Measurements from ENCODE around the gene TES. TPM values are rescaled to one million over a fixed set of nuclear protein-coding genes. Genes with fewer than 3 reads are reported as not detected.
A peak's percentile ranks its signal among the peaks of the same experiment; 100 is the strongest.

The TES gene
- total and polyA plus RNA-seq, 9 of the 15 experiments (the other 6 are each of a cell fraction or from before 2014, with no cell fraction given), result 20.7 to 61.6 (median 53.8) TPM

DNA sequence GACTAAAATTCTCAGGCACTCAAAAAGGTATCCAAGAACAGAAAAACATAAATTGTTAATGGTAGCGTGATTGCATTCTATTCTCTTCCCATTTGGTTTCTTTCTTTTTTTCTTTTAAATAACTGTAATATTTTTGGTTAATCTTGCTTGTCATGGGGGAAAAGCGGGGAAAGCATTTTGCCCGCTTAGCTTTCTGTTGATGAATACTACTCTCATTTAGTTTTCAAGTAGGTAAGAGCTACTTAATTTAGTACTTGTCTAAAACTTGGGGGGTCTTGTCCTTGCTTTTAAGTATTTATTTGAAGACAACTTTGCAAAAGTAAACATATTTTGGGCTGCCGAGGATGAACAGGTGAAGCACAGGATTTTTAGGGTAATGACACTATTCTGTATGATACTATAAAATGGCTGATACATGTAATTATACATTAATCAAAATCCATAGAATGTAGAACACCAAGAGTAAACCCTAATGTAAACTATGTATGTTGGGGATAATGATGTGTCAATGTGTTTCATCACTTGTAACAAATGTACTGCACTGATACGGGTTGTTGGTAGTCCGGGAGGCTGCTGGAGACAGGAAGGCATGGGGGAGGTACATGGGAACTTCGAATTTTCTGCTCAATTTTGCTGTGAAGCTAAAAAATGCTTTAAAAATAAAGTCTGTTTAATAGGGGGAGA, 1.7 kb downstream of the TES start (continued):
- TF ChIP-seq MTF1 (CRISPR knock-in tag; IDR thresholded peaks at IDR 0.05; ENCODE audit: borderline replicate concordance) (no peak), ZNF282 (CRISPR knock-in tag; IDR thresholded peaks at IDR 0.05) (no peak), TAL1 (IDR thresholded peaks at IDR 0.05) (peak; percentile 74), ADNP (tag; IDR thresholded peaks at IDR 0.05) (no peak), SETDB1 (IDR thresholded peaks at IDR 0.05; ENCODE audit: low read length) (no peak), ATF7 (IDR thresholded peaks at IDR 0.05) (peak; percentile 54; the same call in 1 of the 2 replicates), ZNF785 (CRISPR knock-in tag; IDR thresholded peaks at IDR 0.05) (no peak), CCNT2 (IDR thresholded peaks at IDR 0.05; ENCODE audit: borderline replicate concordance, extremely low read depth, insufficient read length, low read depth, low read length) (no peak), CBX1 (IDR thresholded peaks at IDR 0.05; ENCODE audit: low read depth) (no peak), ZNF717 (CRISPR knock-in tag; IDR thresholded peaks at IDR 0.05) (0 out of 2 replicates have a peak, but pooled peaks have one; percentile 33), GABPB2 (CRISPR knock-in tag; conservative IDR thresholded peaks at IDR 0.05) (no peak), ZNF232 (CRISPR knock-in tag; IDR thresholded peaks at IDR 0.05) (no peak), COPS2 (conservative IDR thresholded peaks at IDR 0.05) (no peak), CBX2 (IDR thresholded peaks at IDR 0.05; ENCODE audit: insufficient read depth, low read length, poor library complexity, severe bottlenecking) (no peak), NR3C1 (CRISPR knock-in tag; IDR thresholded peaks at IDR 0.05) (no peak), NBN (IDR thresholded peaks at IDR 0.05; ENCODE audit: low read depth) (0 out of 2 replicates have a peak, but pooled peaks have one; percentile 67), PCBP2 (IDR thresholded peaks at IDR 0.05; ENCODE audit: low read depth, low read length, poor library complexity, severe bottlenecking) (no peak), TRIM24 (IDR thresholded peaks at IDR 0.05) (peak; percentile 65 to 90; a peak in 3 of 4 replicates), SREBF1 (IDR thresholded peaks at IDR 0.05; ENCODE audit: borderline replicate concordance, low read depth, low read length) (no peak)
- TF ChIP-seq, protein P1, sequence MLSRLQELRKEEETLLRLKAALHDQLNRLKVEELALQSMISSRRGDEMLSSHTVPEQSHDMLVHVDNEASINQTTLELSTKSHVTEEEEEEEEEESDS (CRISPR knock-in tag; IDR thresholded peaks at IDR 0.05), result no peak
- TF ChIP-seq, protein P2, sequence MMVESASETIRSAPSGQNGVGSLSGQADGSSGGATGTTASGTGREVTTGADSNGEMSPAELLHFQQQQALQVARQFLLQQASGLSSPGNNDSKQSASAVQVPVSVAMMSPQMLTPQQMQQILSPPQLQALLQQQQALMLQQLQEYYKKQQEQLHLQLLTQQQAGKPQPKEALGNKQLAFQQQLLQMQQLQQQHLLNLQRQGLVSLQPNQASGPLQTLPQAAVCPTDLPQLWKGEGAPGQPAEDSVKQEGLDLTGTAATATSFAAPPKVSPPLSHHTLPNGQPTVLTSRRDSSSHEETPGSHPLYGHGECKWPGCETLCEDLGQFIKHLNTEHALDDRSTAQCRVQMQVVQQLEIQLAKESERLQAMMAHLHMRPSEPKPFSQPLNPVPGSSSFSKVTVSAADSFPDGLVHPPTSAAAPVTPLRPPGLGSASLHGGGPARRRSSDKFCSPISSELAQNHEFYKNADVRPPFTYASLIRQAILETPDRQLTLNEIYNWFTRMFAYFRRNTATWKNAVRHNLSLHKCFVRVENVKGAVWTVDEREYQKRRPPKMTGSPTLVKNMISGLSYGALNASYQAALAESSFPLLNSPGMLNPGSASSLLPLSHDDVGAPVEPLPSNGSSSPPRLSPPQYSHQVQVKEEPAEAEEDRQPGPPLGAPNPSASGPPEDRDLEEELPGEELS (CRISPR knock-in tag; IDR thresholded peaks at IDR 0.05; ENCODE audit: borderline replicate concordance), result no peak
- TF ChIP-seq, protein P3, sequence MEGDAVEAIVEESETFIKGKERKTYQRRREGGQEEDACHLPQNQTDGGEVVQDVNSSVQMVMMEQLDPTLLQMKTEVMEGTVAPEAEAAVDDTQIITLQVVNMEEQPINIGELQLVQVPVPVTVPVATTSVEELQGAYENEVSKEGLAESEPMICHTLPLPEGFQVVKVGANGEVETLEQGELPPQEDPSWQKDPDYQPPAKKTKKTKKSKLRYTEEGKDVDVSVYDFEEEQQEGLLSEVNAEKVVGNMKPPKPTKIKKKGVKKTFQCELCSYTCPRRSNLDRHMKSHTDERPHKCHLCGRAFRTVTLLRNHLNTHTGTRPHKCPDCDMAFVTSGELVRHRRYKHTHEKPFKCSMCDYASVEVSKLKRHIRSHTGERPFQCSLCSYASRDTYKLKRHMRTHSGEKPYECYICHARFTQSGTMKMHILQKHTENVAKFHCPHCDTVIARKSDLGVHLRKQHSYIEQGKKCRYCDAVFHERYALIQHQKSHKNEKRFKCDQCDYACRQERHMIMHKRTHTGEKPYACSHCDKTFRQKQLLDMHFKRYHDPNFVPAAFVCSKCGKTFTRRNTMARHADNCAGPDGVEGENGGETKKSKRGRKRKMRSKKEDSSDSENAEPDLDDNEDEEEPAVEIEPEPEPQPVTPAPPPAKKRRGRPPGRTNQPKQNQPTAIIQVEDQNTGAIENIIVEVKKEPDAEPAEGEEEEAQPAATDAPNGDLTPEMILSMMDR (IDR thresholded peaks at IDR 0.05 in 2 of 3, conservative IDR thresholded peaks at IDR 0.05 in 1 of 3; ENCODE audit: insufficient read depth in 2 of 3, low read depth in 1 of 3, low read length in 3 of 3), result no peak

Data from K562 (cell line).